Epithelial cell of prostate (primary cell): ENCODE data around the gene USP51.
"Not testable (repeated sequence)": the region's sequence is repeated elsewhere in the genome, so short reads cannot be mapped to it uniquely, and the experiment has no call there.

Experiments
- DNase-seq: peaks from one replicate; pipeline ENCODE4 v3.0.0-alpha.2; 2011; ENCODE audit warnings: low read depth, low spot score
- H3K27ac ChIP-seq: fragments of 450-650 bp; 2 replicates; pipeline ENCODE4 v1.5.1; 2017; ENCODE audit warnings: mild to moderate bottlenecking

USP51 gene

DNA sequence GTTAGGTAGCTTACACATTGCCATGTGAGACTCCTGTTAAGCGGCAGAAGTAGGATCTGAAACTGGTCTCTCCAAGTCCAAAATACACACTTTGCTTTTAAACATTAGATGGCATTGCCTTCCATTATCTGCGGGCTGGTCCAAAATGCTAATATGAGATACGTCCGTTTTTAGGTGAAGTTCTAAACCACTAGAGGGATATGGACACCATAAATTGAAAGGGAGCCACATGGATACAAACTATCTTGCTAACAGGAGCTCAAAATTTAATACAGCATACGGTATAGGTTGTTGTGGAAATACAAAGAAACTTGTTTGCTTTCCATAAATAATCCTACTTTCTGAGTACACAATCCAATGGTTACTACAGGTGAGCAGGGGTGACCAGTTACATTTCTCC lies 23.9 kb downstream of the USP51 start:
- not testable (repeated sequence) for DNase-seq, H3K27ac ChIP-seq

DNA sequence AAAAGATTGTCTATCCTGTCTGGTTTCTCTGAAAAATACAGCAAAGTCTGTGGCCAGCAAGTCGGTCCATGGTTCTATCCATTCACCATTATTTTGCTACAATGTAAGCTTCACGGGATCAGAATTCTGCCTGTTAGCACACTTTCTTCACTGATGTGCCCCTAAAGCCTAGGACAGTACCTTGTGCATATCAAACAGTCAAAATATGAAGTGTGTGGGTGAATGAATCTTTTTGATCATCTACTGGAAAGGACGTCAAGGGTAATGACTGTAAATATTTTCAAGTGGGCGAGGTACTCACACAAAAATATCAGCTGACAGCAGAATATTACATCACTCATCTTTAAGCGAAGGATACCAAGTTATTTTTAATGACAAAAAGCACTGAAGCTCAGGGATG lies 24.5 kb downstream of the USP51 start:
- DNase-seq, H3K27ac ChIP-seq: not testable (repeated sequence)

DNA sequence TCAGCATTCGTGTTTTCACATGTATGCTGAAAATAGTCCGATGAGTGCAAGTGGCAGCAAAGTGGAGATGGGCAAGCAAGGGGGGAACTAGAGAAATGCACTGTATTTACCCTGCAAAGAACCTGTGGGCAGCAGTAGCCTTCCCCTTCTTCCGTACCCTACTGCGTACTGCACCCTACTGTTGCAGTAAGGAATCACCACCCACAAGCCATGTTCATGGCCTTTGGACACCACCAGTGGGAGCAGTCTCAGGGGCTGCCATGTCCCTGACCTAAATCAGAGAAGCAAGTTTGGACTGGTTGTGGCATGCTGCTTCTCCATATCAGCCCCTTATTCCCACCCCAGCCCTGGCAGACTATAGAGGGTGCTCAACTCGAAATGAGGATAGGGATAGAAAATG lies 25.6 kb downstream of the USP51 start:
- H3K27ac ChIP-seq: not testable (repeated sequence)

DNA sequence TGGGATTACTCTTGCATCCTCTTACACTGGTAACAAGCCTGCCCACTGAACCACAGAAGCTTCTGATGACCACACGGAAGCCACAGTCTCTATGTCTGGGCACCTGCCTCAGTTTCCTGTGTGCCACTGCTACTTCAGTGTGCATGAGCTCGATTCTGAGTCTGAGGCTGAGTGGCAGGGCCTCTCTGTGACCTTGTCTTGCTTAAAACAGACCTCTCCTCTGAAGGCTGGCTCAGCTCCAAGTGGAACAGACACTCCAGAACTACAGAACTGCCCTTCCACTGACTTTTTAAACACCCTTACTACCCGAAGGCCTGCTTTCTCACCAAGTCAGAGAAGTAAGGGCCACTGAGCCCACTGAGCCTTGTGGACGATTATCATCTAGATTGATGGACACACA lies 29.7 kb downstream of the USP51 start:
- H3K27ac ChIP-seq, DNase-seq: not testable (repeated sequence)

More for the DNA sequence above, 25.6 kb downstream of the USP51 start:
- not testable (repeated sequence) for DNase-seq

DNA sequence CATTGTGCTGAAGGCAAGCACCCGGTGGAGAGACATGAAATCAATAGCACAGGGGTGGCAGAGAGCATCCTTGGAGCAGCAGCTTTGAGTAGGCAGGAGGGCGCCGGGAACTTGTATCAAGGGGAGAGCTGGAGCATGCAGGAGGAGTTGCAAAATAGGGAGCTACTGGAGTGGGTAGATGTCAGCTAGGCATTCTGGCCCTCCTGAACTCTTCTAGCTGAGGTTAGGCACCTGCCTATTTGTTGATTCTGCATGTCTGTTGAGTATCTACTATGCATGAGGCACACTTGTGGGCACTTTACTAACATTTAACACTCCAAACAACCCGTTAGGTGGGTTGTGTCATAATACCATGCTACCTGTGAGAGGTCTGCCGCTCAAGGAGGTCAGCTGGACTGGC lies 30.2 kb downstream of the USP51 start:
- DNase-seq, H3K27ac ChIP-seq: not testable (repeated sequence)

DNA sequence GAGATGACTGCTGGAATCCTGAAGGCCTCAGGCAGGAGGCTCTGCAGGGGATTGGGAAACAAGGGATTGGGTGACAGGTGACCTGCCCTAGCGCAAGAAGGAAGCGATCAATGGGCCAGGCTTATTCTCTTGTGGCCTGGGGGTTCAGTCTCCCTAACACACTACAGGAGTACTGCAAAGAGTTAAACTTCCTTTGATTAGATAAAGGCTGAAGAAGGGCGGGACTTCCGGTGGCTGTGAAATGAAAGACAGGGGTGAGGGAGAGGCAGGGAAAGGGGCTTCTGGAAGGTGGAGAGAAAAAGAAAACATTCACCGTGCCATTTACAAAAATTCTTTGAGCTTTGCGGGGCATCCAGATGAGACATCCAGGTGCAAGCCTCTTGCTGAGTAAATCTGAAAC lies 33.9 kb downstream of the USP51 start:
- not testable (repeated sequence) for DNase-seq, H3K27ac ChIP-seq

DNA sequence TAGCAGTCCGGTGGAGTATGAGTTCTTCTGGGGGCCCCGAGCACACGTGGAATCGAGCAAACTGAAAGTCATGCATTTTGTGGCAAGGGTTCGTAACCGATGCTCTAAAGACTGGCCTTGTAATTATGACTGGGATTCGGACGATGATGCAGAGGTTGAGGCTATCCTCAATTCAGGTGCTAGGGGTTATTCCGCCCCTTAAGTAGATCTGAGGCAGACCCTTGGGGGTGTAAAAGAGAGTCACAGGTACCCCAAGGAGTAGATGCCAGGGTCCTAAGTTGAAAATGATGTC lies 36.9 kb downstream of the USP51 start:
- DNase-seq: no peak

DNA sequence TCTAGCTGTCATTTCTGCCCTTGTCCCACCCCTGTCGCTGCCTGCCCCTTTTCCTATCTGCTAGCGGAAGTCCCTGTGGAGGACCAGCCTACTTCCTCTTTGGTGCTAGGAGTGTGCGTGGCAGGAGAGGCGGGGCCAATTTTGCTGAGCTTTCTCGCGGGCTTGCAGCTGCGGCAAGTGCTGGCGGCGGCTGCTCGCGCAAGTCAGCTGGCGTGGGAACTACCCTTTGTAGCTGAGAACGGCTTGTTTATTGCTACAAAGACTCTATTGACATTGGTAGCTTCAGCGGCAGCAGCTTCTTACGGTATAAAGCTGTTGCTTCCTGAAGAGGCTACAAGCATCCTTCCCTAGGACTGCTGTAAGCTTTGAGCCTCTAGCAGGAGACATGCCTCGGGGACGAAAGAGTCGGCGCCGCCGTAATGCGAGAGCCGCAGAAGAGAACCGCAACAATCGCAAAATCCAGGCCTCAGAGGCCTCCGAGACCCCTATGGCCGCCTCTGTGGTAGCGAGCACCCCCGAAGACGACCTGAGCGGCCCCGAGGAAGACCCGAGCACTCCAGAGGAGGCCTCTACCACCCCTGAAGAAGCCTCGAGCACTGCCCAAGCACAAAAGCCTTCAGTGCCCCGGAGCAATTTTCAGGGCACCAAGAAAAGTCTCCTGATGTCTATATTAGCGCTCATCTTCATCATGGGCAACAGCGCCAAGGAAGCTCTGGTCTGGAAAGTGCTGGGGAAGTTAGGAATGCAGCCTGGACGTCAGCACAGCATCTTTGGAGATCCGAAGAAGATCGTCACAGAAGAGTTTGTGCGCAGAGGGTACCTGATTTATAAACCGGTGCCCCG lies 37.4 kb downstream of the USP51 start, which contains the start of gene MAGEH1:
Gene MAGEH1, plus strand, starts transcription at position 138 of the 843 bp plus-strand sequence. Its CDS starts 248 bp downstream, at position 386.
- no peak within 1 kb of the TSS for H3K27ac ChIP-seq

More for the DNA sequence above, 36.9 kb downstream of the USP51 start:
- no peak overlapping the region for H3K27ac ChIP-seq

DNA sequence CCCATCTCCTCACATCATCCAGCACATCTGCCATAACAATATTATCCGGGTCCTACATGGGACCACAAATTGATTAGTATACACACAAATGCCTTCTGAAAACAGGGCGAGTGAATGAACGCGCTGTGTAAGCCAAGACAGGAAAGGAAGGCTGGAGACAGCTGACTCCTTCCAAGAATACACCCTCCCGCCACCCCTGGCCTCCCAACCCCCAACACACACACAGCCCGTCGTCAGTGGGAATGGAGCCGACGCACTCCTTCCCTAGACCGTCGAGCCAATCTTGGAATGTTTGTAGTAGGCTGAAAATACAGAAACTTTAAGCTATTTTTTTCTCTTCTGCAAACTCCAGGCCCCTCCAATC lies 38.0 kb downstream of the USP51 start:
- DNase-seq: no peak
- H3K27ac ChIP-seq: no peak overlapping the region

More for the DNA sequence above, 37.4 kb downstream of the USP51 start, which contains the start of gene MAGEH1:
- DNase-seq: peak; percentile 2

DNA sequence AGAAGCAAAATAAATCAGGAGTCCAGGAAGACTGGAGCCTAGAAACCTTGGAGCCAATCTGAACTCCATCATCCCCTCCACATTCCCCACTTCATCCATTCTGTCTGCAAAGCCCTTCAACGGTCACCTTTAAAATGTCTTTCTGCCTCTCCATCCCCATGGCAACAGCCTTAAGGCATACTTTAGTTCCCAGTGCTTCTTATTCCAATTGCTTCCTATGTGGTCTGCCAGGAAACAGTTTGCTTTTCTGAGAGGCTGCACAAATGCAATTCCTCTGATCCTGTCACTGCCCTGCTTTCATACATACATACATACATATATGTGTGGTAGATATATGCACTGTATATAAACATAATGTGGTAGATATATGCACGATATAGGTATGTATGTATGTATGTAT lies 38.5 kb downstream of the USP51 start:
- no peak for DNase-seq
- no peak overlapping the region for H3K27ac ChIP-seq

DNA sequence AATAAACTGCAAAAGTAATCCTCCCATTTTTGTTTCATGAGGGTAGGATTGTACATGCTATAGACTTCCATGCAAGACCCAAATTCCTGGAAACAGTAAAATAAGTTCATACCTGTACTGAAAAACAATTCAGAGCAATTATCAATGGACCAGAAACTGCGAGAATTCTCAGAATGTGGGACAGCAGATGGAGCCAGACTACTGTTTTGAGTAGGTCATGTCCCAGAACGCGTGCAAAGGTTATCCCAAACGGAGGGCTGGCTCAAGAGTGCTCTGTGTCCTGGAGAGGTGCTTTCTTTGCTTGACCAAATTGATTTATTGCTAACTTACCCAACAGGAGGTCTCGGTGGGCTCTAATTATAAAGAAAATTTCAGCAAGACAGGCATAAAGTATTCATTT lies 39.4 kb downstream of the USP51 start:
- DNase-seq: no peak

DNA sequence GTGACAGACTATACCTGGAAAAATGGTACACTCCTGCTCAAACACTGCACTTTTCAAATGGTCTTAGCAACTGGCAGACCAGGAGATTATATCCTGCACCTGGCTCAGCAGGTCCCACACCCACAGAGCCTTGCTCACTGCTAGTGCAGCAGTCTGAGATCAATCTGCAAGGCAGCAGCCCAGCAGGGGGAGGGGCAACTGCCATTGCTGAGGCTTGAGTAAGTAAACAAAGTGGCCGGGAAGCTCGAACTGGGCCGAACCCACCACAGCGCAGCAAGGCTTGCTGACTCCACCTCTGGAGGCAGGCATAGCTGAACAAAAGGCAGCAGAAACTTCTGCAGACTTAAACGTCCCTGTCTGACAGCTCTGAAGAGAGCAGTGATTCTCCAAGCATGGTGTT lies 46.2 kb downstream of the USP51 start:
- not testable (repeated sequence) for H3K27ac ChIP-seq, DNase-seq

More for the DNA sequence above, 39.4 kb downstream of the USP51 start:
- H3K27ac ChIP-seq: no peak overlapping the region
